HG03060 (cell line): ENCODE measurements around the gene FGF12.
"Not testable (repeated sequence)": the region's sequence is repeated elsewhere in the genome, so short reads cannot be mapped to it uniquely, and the experiment has no call there.

Experiments used
- ATAC-seq: cut with Tn5 transposase; IDR thresholded peaks from one replicate; pipeline ENCODE4 v1.9.1; 2021; ENCODE audit warnings: low read depth, moderate number of reproducible peaks; ENCODE audit not compliant: unreplicated experiment

FGF12 gene

DNA sequence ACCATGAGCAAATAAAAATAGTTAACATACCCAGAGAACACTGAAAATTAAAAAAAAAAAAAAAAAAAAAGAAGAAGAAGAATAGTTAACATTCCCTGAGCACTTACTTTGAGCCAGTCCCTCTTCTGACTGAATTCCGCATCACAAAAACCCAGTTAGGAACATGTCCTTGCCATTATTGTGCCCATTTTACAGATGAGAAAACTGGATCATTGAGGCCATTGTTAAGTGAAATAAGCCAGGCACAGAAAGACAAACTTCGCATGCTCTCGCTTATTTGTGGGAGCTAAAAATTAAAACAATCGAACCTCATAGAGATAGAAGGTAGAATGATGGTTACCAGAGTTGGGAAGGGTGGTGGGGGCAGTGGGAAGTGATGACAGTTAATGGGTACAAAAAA is 119.5 kb downstream of the FGF12 start:
- ATAC-seq = no peak

DNA sequence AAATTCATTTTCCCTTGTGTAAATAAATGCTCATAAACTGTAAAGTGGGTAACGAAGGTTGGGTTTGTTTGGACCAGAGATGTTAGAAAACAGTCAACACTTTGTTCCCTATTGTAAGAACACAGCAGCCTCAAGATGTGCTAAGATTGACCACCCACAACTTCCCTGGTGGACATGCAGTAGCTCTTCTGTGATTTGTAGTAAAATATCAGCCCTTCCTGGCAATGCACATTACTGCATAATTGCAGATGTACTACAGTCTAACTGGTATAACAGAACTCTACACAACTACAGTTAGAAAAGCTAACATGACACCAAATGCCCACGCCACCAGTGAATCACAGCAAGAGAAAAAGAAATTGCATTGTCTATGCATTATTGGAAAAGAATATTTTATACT is 129.4 kb downstream of the FGF12 start:
- ATAC-seq = no peak

DNA sequence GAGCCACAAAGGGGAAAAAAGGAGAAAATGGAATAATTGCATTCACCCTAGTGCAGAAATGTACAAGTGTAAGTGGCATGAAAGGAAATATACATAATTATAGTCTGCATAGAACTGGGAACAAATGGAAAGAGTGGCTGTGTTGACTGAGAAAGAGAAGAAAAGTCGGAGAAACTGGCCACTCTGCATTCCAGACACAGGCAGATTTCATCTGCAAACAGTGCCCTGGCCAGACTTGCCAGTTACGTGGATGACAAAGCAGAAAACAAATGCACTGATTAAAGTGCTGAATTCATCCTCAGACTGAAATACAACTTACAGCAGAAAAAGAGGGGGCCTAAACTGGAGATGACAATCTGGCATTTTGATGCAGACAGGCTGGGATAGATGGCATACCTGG is 129.8 kb downstream of the FGF12 start:
- ATAC-seq = no peak

DNA sequence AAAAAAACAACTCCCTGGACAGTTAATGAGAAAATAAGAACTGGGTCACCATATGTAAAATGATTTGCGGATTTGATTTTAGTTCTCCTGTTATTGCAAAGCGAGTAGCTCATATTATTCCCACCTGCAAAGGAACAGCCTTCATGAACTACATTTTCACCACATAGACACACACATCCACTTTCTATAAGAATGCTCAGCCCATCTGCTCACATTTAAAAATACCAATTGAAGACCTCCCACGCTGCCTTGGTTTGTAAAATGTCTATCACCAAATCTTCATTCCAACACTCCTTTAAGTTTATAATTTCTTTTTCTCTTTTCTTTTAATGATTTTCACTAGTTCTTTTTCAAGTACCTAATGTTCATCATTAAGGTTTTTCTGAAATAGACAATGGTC is 148.6 kb downstream of the FGF12 start:
- no peak for ATAC-seq

DNA sequence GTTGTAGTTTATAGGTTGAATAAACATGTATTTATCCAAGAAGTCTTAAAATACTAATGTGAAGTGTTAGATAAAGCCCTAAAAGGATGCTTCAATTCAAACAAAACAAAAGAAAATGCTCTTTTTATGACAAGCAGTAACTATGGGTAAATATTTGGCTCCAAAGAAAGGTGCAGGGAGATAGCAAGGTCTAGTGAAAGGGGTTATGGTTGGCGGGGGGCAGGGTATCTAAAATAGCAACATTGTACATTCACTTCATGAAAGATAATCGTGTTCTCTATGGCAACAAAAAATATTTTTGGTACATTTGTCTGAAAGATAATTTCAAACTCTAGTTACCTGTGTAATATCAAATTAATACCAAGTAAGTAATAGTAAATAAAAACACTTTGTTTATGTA is 149.5 kb downstream of the FGF12 start:
- no peak for ATAC-seq

DNA sequence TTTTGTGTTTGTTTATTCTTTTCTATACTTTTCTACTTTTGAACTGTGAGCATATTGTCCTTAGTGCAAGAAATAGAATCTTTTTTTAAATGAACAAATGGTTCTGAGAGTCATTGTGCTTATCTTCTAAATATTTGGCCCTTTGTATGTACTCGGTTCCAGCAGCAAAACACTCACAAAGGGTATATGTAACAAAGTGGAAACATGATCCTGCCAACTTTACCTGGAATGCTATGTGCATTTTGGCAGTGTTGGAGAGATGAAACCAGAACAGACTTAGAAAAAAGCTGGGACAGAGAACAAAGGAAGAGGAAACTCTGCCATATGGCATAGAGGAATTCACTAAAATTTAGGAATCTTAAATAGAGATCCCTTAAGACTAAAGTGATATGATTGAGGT is 150.1 kb downstream of the FGF12 start:
- ATAC-seq = no peak

DNA sequence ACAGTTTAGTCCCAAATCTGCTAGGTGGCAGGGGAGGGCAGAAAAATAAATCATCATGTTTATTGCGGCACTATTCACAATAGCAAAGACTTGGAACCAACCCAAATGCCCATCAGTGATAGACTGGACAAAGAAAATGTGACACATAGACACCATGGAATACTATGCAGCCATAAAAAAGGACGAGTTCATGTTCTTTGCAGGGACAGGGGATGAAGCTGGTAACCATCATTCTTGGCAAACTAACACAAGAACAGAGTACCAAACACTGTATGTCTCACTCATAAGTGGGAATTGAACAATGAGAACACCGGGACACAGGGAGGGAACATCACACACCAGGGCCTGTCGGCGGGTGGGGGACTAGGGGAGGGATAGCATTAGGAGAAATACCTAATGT is 150.6 kb downstream of the FGF12 start:
- ATAC-seq = not testable (repeated sequence)

DNA sequence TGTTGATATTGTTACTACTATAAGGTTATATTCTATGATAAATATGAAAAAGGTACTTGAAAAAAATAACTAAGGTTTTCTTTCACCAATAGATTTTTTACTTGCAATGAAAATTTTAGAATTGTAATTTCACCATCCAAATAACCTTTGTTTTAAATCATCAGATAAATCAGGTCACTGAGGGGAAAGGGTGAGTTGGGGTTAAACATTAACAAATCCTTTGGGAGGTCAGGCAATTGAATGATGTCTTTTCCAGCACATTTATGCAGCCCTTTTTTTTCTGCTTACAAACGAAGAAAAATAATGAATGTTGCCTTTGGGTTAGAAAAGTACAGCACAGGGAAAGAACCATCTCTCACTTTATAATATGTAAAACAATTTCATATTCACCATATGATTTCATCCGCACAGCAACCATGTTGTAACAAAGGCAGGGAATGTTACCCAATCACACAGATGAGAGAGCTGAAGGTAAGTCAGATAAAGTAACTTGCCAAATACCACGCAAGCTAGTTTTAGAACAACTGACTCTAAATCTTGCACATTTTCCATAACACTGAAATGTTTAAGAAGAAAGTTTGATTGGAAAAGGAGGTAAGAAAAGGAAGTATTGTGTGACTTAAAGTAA is 151.3 kb downstream of the FGF12 start:
- ATAC-seq = no peak

DNA sequence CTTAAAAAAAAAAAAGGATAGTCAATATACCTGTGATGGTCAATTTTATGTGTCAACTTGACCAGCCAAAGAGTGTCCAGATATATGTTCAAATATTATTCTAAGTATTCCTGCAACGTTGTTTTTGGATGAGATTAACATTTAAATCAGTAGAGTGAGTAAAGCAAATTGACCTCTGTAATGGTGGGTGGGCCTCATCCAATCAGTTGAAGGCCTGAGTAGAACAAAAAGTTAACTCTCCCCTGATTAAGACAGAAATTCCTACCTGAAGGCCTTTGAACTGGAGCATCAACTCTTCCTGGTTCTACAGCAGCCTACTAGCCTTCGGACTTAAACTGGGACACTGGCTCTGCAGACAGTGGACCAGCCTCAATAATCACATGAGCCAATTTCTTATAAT is 154.1 kb downstream of the FGF12 start:
- no peak for ATAC-seq

DNA sequence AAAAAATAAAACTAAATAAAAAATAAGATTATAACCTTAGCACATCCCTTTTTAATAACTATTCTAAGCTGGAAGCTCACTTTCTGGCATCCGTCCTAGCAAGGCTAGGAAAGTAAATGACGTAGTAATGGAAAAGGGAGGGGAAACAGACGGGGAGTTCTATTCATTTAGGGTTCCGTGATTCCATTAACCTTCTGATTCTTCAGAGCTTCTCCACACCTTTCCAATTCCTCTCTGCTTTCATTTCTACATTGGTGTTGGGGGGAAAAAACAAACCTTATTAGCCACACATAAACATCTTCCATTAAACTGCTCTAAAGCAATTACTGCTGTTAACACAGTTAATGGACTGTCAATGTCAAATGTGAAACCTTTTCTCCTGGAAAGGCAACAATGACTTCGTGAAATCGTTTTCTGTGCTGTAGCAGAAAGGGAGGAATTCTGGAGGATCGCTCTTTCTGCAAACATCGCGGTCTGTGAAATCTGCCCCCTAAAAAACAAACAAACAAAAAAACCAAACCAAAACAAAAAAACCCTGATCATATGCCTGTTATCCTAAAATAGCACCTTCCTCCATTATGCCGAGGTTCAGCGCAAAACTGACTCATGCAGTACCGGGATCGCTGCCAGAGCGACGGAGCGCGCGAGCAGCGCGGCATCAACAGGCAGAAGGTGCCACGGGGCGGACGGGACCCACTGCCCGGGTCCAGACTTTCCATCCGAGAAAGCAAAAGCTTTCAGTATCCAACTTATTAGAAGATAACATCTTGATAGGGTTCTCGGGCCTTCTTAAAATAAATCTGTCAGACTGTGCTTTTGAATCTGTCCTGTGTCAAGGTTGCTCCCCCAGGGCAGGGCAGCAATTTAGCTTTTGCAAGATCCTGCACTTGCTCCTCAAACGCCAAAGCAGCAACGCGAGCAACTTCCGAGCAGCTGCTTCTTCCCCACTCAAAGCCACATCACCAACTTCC is 156.2 kb downstream of the FGF12 start:
- ATAC-seq = no peak

DNA sequence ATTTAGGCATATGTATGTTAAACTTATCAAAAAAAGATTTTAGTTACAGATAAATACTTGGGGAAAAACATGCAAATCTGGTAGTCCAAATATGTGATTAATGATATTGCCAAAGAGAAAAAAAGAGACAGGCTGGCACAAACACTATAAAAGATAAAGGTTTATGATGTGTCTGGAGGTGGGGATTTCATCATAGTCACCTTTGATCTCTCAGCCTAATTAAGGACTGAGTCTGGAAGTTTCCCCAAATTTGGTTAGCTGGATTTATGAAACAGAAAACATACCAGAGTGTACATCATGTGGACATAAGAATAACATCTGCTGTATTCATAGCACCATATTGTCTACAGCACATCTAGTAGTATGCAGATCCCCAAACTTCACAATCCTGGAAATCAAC is 157.0 kb downstream of the FGF12 start:
- no peak for ATAC-seq

DNA sequence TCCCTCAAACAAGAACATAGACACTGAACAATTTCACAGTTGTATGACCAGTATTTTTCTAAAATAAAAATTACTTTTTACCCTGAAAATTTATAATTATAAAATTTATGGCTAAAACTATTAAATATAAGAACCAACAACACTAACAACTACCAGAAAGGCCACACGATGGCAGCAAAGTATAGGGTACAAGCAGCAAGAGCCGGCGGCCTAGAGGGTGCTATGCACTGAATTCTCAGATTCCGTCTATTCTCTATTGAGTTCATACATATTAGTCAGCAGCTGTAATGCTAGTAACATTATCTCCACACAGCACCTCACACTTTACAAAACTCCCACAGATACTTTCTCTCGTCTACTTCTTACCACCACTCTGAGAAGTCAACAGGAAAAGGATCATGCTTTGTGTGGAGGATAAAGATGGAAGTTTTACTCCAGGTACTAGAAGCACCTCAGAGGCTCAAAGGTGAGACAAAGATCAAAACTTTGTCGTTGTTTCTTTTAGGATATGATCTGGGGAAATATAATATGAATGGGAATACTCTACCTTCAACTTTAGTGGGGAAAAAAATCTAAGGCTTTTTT is 160.5 kb downstream of the FGF12 start:
- peak; percentile 80 for ATAC-seq

DNA sequence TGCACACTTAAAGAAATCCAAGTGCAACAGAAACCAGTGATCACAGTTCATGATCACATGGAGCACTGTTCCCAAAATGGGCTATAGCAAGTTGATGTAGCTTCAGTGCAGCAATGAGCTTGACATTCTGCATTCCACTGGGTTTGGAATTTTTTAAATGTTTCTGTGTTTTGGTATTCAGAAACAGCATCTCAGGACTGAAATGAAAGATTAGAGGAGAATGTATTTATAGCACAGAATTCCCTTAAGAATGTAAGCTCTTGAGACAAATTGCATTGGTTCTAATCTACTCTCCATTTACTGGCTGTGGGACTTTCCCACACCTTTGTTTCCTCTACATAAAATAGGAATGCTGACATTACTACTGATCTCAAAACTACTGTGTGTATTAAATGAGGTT is 162.7 kb downstream of the FGF12 start:
- no peak for ATAC-seq

DNA sequence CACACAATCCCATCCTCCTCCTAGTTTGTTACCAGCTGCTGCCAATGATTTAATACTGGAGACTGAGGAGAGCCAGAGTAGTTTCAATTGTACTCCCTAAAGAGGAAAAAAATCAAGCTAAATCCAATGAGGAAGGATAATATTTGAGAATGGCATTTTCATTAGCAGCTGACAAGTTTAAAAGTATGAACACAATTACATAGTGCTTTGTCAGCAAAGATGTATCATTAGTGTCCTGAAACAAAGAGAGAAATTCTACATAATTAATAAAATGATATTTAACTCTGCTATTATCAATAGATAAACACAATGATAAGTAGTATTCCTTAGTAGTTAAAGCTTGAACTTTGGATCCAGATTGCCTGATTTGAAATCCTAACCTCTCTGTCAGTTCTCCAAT is 163.9 kb downstream of the FGF12 start:
- ATAC-seq = no peak

DNA sequence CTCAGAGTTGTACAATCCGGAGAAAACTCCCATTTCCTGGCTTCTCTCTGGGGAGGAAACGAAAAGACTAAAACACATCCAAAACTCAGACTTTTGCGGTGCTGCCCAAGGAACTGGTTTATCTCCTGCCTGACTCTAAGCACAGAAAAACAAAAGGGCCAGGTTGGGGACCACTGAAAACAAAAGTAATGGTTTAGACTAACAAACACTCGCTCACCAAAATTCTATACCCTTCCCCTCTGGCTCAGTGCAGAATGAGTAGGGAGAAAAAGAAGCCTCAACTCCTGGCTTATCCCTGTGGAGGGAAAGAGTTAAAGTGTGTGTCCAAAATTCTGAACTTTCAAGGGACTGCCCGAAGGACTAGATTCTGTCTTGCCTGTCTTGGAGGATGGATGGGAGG is 173.6 kb downstream of the FGF12 start:
- ATAC-seq = no peak

DNA sequence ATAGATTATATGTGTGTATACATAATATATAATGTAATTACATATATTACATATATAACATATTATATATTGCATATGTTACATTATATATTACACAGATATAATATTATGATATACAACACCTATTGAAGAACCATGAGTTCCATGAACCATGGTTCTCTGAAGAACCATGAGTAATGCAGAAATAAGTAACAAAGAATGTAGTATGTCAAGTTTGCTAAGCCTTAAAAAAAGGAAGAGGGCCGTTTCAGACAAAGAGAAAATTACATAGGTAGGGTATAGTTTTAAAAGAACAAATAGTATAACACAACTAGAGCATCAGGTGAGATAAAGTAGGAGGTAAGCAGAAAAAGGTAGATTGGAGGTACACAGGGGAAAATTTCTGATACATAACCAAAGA is 177.0 kb downstream of the FGF12 start:
- no peak for ATAC-seq

DNA sequence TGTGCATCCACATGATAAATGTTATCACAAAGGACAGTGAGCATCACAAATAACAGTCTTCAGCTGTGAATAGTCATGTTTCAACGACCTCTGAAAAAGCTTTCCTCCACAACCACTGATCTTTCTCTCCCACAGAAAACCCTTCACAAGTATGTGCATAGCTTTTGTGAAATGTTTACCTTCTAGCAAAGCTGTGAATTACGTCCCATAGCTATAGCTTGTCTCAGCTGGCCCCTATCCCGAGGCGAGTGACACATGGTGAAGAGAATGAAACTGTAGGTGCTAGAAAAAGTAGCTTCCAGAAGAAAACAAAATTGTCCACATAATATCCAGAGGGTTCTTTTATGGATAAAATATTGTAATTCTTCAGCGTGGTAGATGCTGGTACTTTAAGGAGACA is 182.0 kb downstream of the FGF12 start:
- ATAC-seq = no peak

DNA sequence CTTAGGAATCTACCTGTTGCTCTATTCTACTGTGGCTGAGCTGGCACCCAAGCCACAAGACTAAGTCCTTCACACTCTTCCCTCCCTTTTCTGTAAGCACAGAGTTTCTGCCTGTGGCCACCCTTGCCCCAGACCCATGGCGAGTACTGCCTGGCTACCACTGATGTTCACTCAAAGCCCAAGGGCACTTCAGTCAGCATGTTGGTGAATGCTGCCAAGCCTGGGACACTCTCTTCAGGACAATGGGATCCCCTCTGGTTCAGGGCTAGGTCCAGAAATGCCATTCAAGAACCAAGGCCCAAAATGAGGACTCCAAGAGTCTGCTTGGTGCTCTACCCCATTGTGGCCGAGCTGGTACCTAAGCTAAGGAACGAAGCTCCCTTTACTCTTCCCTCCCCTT is 184.2 kb downstream of the FGF12 start:
- no peak for ATAC-seq

DNA sequence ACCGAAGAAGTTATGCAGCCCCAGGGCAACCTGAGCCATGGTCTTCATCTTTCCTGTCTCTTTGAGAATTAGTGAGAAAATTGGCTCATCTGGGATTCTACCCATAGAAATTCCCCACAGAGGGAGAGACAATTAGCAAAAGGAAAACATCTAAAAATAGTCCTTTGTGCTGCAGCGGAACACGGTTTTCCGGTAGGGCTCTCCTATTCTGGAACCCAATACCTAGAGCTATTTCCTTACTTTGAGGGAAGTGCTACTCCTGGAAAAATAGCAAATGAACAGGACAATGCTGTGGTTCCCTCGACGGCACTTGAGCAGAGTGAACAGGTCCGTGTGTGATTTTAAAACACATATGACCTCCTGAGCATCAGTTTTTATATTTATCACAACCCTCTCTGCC is 210.5 kb downstream of the FGF12 start:
- ATAC-seq = no peak

DNA sequence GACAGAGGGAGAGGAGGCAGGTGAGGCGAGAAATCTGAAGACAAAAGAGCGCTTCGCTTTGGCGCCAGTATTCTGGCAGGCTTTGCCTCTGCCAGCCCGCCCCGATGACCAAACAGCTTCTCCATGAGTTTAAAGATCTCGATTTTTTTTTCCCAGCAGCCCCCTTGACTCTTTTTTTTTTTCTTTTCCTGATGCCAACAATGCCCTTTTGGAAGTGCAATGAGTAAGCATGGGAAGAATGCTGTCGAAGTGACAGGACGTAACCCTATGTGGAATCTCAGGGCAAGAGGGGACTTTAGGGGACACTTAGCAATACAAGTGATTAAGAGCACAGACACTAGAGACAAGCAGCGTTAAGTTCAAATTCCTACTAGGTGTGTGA is 211.7 kb downstream of the FGF12 start:
- no peak for ATAC-seq

DNA sequence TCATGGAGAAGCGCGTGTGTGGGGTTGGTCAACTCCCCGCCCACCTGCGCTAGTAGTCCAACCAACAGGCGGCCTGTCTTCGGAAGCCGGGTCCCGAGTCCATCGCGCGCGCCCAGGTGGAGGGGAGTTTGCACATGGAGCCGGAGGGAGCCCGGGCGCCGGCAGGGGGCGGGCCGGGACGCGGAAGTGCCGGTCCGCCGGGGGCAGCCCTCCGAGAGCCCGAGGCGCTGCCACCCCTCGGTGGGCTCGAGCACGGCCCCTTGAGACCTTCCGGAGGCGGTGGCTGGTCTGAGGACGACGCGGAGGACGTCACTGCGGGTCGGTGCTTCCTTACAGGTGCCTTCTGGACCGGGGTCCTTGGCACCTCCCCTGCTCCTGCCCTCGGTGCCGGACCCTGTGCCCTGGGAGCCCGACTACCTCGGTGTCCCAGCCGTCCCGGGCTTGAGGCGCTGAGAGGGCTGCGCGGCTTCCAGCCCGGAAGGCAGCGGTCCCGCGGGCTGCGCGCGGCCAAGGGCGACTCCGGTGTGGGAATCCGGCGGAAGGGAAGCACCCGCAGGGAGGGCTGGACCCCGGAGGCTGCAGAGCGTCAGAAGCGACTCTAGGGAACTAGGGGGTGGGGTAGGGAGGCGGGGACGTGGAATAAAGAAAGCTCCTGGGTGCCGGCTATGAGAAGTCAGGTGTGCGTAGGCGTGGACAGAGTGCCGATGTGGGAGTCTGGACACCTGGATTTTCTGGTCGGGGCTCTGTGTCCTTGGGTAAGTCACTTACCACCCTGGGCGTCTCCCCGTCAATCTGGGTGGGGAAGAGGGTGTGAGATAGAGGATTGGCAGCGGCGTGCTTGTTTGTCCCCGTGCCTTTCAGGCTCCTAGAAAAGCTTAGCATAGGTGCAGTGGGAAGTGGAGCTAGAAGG is 212.3 kb downstream of the FGF12 start:
- no peak for ATAC-seq
